Measurements from ENCODE around the gene RNF11.

RNF11 gene

DNA sequence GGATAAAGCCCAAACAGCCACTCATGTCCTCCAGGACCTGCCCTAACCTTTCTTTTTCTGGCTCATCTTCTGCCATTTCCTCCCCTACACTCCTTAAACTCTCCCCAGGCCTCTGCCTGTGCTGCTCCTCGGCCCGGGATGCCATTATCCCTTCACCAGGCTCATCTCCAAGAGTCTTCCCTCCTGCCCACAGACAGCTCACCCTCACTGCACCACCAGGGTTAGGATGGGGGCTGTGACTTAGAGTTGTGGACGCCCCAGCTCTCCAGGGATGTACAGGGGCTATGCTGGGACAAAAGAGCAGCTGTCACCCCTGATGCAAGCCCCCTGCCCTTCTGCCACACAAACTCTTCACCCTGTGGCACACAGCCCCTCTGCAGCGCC is 62.2 kb downstream of the RNF11 start:
- no peak for DNase-seq

DNA sequence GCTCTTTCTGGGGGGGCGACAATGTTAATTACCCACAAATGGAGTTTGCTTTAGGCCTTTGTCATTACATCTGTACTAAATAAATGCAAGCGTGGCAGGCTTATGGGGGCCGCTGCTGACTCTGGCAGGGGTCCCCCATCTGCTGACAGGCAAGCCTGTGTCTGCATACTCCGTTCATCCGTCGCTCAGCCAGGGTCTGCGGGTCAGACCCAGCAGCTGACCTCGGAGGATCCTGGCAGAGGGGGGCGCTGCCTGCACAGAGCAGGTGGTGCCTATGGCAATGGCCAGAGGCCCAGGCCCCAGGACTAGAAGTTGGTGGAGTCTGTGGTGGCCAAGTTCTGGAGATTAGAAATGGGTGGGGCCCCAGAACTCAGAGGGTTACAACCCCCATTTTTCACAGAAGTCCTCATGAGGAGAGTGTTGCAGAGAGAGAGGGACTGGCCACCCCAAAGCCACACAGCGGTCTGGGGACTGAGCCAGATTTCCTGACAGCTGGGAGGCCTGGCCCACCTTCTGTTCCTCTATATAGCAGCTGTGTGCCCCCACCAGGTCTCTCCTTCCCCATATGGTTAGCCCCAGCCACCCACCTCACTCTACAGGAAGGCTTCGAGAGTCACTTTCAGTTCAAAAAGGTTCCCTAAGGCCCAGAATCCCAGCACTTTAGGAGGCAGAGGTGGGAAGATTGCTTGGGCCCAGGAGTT is 63.3 kb downstream of the RNF11 start:
- DNase-seq: no peak

DNA sequence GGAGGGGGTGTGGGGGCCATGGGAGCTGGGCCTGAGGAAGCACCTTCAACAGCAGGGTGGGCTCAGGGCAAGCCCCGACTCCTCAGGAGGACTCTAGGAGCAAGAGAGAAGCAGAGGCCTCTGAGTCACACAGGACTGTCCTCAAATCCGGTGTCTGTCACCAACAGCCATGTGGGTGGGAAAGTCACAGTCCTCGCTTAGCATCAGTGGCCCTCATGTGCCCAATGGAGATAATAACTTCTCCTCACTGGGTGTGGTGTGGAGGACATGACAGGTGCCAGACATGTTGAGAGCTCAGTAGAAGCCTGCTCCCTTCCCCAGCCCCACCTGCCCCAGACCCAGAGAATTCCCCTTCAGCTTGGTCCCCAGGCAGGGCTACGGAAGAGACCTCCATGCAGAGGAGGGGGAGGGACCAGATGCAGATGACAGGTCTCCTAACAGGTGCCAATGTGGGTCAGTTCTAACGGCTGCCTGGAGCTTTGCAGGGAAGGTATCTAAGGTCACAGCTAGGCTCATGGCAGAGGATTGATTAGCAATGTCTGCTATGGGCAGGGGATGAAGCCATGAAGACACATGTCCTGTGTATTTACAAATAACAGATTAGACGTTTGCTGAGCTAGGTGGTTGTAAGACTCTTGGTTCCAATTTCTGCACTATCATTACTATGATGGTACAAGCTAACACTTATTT is 64.1 kb downstream of the RNF11 start:
- no peak for DNase-seq

DNA sequence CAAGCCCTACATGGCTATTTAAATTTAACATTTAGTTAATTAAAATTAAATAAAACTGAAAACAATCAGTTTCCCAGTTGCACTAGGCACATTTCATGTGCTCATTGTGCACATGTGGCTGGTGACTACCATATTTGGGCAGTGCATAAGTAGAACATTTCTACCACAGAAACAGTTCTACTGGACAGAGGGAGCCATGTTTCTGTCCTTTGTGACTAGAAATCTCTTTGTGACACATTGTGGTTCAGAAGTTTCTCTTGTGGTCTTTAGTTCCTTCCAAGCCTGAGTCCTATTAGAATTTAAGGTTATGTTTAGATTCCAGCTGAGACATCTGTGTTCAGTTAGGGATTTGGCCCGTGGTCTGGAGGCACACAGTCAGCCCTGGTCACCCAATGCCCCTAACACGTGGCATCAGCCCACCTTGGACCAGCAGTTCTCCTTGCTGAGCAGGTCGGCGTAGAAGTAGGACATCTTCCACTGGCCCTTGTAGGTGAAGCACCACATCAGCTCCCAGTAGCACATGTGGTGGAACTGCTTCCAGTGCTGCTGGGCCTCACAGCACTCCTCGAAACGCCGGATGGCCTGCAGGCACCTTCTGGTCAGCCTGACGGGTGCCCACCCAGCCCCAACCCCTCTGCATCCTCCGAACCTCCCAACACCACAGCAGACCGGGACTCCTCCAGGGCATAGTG is 65.2 kb downstream of the RNF11 start:
- no peak for DNase-seq

DNA sequence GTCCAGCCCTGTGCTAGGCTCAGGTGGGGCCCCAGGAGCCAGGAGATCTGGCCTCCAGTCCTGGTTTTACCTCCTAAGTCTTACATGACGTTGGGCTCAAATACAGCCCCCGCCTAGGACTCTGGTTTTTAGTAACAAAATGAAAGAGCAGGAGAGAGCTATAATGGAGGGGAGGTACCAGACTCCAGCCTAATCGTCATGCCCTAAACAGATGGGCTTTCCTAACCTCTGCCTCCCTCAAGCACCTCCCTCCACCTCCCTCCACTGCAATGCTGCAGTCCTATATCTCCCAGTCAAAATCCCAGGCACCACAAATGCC is 65.7 kb downstream of the RNF11 start:
- DNase-seq: no peak

DNA sequence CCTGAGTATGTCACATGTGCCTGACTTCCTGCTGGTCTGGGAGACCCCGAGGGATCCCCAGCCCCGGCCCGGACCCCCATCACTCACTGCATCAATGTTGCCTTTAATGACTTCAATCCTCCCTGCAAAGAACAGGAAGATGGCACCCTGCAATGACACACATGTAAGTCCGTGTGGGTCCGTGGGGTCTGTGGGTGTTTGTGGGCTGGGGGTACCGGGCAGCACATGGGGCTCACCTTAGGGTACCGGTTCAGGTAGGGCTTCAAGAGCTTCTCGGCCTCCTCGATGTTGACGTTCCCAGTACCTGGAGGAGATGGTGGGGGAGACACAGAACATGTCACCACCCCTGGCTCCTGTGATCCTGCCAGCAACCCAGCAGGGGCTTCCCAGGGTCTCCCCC is 66.2 kb downstream of the RNF11 start:
- DNase-seq: no peak

DNA sequence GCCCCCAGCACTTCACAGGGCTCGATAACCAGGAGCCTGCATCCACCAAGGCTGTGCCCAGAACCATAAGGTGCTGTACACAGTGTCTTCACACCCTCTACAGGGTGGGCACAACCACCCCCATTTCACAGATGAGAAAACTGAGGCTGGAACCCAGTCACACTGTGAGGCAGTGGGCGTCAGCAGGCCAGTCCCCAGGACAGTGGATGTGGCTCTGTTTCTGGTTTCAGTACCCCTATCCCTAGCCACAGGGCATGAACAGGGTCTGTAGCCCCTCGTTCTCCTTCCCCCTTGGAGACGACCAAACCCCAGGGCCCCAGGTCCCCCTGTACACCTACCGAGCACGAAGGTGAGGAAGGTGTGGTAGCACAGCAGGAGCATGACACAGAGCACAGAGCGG is 66.7 kb downstream of the RNF11 start:
- no peak for DNase-seq

DNA sequence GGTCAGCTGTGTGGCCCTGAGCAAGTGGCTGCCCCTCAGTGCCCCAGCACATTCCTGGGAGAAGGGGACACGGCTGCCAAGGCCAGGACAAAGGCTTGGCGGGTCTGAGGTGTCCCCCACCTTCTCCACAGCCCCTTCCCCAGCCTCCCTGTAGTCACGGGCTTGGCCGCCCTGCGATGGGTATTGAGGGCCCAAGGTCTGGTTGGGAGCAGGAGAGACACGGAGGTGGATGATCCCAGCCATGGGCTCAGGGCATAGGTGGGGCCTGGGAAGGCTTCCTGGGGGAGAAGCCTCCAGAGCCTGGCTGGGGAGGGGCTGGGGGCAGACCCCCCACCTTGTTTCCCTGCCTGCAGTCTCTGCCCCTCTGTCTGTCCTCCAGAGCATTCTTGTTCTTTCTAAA is 67.2 kb downstream of the RNF11 start:
- no peak for DNase-seq

DNA sequence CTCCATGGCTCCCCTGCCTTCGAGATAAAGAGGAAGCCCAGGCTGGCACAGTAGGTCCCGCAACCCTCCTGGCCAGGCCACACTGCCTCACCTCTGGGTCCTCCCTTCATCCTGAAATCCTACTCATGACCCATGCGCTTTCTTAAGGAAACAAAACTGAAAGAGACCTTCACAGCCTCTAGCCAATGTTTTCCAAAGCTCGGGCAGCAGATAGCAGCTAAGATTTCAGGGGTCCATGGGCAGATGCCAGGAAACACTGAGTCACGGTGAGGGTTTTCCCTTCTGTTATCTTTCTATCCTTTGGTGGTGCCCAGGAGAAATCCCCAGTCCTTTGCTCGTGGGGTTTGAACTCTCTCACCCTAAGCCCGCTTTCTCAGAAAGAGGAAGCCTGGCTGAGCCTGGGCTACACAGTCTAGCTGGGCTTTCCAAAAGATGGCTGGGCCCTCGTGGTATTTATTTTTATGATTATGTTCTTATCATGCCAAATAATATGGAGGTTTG is 67.7 kb downstream of the RNF11 start:
- no peak for DNase-seq

DNA sequence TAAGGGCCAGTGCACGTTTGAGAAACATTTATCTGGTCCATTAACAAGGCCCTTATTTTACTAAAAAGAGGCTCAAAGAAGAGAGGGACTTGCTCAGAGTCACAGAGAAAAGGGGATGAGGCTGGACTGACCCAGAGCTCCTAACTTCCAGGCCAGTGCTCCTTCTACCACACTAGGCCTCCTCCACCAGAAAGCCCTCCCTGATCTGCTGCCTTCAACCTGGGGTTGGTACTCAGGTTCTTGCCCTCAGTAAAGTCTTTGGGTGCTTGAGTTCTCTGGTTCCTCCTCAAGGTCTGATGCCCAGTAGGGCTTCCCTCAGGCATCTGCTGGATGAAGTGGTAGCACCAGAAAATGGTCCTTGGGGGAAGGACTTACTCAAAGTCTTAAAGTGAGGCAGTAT is 68.3 kb downstream of the RNF11 start:
- DNase-seq: no peak

DNA sequence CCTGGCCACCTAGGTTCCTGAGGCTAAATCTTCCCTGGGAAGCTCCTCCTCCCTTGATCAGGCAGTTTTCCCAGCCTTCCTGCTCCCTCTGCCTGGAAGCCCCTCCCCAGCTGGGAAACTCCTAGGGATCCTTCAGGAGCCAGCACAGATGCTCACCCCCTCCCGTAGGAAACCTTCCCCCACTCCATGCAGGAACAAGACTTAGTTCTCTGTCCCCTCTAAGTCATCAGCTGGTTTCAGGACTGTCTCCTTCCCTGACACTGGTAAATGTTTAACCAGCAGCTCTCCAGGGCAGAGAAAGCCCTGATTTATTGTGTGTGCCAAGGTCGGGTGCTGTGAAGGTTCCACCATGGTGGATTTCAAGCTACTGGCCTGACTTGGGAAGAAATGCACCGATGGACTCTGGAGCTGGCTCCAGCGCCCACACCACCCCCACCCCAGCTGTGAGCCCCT is 69.3 kb downstream of the RNF11 start:
- no peak for DNase-seq

DNA sequence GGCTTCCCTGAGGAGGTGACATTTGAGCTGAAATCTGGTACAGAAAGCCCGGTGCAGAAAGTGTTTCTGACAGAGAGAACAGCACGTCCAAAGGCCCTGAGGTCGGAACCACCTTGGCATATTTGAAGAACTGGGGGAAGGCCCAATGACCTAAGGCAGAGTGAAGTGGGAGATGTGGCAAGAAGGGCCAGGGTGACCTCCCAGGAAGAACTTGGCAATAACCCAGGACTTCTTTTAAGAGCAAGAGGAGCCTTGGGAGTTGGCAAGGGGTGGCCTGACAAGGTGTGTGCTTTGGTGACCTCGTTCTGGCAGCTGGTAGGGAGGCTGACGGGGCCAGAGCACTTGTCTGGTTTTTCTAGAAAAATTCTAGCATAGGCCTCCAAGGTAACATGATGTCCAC is 70.9 kb downstream of the RNF11 start:
- no peak for DNase-seq

DNA sequence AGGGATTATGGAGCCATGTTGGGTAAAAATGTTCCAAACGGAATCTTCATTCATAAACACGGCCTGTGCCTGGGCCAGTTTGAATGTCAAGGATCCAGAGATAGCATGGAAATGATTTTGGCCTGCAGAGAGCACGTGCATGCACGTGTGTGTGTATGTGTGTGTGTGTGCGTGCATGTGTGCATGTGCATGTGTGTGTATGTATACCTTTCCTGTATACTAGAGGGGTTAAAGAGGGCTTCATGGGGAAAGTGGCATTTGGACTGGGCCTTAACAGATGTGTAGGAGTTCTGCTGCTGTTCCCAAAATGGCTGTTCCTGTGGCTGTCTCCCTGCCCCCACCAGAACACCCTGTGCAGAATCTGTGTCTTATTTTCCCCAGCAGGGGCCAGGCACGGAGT is 72.6 kb downstream of the RNF11 start:
- DNase-seq: no peak

DNA sequence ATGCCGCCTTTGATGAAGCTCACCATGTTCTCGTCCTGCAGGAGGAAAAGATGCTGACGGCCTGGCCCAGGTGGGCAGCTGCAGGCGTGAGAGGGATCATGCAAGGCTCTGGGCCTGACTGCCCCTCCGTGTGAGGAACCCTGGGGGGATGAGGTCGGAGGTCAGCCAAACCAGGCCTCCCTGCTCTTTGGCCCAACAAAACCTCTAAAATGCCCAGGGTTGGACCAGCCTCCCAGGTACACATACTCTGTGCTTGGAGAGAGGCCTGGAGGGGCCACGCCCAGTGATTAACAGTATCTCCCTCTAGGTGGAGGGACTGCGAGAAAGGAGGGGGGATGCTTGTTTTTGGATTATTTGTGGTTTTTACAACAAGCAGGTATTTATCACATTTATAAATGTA is 73.2 kb downstream of the RNF11 start:
- DNase-seq: no peak

DNA sequence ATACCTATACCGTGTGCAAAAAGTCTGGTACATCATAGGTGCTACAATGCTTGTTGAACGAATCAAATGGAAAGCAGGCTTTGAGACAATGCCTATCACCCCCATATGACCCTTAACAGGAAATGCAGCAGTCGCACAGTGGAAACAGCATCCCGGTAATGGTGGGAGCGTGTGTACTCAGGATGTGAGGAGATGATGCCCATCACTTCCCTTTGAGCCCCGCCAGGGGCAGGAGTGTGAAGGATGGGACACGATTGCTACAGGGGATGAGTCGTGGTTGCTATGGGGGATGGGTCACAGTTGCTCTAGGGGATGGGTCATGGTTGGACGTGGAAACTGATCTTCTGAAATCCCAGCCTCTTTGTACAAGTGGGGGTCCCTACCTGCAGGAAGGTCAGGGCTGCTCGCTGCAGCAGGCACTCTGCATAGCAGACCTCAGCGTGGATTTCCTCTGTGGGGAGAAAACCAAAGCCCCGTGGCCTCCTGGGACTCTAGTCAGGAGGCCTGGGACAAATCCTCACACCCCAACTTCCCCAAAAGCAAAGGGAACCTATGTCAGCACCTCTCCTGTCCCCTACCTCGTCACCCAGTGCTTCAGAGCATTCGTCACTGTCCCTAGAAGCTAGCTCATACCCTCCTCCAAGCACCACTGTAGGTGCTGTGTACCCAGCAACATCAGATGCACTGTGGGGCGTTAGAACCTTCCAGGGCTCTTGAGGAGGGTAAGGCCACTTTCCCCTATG is 75.0 kb downstream of the RNF11 start:
- DNase-seq: no peak

DNA sequence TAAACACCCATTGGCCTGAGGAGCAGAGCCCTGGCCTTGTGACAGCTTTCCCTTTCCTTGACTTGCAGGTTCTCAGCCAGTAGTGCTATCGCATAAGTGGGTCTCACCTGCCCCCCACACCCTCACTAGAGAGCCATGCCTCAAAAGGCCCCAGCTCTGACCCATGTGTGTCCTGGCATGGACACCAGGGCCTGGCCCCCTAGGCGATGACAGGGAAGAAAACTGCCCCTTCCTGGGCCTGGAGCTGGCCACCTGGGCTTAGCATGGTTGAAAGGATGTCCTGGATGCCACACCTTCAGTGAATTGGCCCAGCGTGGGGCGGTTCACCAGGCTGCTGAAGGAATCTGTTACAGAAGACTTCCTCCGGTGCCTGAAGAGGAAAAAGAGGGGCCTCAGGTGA is 75.8 kb downstream of the RNF11 start:
- DNase-seq: no peak

DNA sequence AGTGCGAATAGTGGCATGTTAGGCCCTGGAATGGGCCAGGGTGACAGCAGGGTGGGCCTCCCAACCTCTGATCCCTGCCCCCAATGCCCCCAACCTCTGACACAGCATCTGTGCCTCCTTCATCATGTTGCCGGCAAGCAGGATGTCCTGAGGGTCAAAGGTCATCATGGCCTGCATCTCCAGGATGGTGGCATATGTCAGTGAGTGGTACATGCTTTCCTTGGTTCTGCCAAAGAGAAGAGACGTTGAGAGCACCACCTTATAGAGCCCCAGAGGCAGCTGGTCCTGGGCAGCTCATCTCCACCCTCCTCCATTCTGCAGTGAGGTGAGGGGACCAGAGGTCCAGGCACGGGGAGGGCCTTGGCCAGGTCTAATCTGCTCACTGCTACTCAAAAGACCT is 76.6 kb downstream of the RNF11 start:
- no peak for DNase-seq

DNA sequence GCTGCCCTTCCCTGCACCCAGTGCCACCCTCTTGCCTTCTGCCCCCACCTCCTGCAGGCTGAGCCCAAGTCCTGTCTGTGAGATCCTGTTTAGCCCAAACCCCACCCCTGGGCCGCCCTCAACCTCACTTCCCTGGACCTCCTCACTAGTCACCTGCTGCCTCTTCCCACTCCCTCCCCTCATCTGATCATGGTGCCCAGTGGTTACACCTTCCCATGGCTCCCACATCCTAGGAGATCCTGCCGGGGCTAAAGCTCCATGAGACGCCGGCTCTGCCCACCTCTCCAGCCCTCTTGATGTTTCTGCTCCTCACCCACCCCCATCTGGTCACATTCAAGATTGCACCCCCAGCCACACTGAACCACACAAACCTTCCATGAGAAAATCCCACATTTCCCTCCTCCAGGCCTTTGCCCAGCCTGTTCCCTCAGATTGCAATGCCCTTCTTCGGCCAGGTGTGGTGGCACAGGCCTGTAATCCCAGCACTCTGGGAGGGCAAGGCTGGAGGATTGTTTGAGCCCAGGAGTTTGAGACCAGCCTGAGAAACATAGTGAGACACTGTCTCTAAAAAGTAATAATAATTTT is 77.3 kb downstream of the RNF11 start:
- DNase-seq: no peak

DNA sequence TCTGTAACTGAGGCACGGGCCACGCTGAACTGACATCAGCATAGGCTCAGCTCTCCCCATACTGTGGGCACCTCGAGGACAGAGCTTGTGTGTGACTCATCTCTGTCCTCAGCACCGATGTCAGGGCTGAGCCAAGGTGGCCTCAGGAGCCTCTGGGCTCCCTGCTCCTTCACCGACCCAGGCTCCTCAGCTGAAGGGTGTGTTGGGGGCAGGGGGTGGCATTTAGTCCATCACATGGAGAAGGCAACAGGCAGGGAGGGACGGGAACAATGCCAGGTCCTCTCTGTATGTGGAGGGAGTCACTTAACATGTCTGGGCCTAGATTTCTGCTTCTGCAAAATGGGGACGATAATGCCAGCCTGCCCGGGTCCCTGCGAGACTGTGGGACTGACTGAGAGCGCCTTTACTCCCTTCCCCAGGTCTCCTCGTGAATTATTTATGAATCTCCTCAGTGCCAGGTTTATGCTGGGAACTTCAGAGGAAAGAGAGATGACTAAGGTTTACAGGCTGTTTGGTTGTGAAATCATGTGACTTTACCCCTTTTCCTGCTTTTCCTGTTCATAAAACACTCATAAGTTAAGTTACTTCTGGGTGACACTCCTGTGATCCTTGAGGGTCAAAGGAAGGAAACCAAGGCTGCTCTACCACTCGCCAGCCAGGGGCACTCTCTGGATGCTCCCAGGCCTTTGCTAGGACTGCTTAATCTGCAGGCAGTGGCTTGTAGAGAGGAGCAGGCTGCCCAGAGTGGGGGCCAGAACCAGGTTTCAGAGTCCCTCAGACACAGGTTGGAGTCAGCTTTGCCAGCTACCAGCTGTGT is 78.1 kb downstream of the RNF11 start:
- DNase-seq: no peak

DNA sequence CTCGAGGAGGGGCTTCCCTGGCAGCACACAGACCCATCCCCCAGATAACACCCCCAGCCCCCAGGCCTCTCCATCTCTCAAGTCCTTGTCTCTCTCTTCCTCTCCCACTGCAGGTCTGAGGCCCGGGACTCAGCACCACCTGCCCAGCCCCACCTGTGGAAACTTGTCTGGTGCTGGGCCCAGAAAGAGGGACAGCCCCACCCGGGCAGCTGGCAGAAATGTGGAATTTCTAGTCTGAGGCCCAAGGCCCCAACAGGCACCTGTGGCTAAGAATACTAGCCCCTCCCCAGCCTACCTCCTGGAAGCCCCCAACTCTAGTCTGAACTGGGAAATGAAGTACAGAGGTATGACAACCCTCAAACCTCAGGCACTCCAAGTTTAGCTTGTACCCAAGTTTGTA is 78.9 kb downstream of the RNF11 start:
- DNase-seq: no peak

DNA sequence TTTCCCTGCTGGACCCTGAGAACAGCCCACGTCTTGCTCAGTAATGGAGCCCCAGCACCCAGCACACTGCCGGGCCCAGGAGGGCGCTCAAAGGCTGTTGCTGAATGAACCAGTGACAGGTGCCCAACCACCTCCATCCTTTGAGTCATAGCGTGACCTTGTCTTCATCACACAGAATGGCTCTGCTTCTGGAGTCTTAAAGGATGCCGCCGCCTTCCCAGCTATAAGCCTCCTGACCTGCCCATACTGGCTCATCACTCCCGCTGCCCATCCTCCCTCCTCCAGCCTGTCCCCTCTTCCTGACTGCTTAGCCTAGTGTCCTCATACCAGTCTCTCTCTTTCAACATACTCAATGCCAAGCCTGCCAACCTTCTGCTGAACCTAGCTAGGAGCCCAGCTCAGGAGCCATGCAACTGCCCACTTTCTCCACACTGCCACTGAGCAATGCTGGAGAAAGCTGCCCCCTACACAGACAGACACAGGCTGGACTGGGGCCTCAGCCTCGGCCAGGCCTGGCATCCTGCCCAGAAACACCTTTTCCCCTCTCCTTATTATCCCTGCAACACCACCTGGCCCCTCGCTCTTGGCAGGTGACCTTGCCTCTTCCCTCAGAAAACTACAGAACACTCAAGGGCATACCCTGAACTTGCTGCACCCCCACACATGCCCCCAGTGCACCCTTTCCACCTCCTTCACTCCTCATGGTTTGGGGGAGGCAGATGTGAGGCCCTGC is 80.2 kb downstream of the RNF11 start:
- no peak for DNase-seq

DNA sequence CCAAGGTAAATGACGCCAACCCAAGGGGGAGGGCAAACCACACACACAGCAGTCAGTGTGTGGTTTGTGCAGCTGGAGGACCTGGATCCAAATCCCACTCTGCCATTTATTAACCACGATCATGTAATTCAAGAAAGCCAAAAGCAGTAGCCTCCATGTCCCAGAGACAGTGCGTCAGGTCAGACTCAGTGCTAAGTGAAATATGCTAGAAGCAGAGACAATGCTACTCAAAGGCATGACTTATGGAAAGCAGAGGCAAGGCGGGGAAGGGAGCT is 80.7 kb downstream of the RNF11 start:
- DNase-seq: no peak
